Smooth muscle cell (in vitro differentiated cells): ENCODE measurements around the gene CLDN18. TPM values are rescaled to one million over a fixed set of nuclear protein-coding genes. Genes with fewer than 3 reads are reported as not detected.

ENCODE experiments used
- DNase-seq: peaks from one replicate; lab custom pipeline; 2025; ENCODE audit not compliant: unreplicated experiment; lab: John Stamatoyannopoulos, UW
- H2AFZ ChIP-seq: fragments of 200-600 bp; sonication (generic); 2 replicates; pipeline ENCODE4 v1.6.0; 2016; ENCODE audit warnings: antibody characterized with exemption, low read depth, mild to moderate bottlenecking
- H3F3A ChIP-seq: fragments of 200-600 bp; sonication (generic); 2 replicates; pipeline ENCODE4 v1.6.0; 2017; ENCODE audit warnings: antibody characterized with exemption, low read depth
- H3K27ac ChIP-seq: fragments of 200-600 bp; sonication (generic); 2 replicates; pipeline ENCODE4 v1.5.1; 2016; ENCODE audit warnings: low read depth, mild to moderate bottlenecking
- H3K27me3 ChIP-seq: fragments of 200-600 bp; sonication (generic); 2 replicates; pipeline ENCODE4 v1.6.1; 2016; ENCODE audit warnings: low read depth, mild to moderate bottlenecking
- H3K36me3 ChIP-seq: fragments of 200-600 bp; sonication (generic); 2 replicates; pipeline ENCODE4 v1.5.1; 2016; ENCODE audit warnings: low read depth
- H3K4me1 ChIP-seq: fragments of 200-600 bp; sonication (generic); 2 replicates; pipeline ENCODE4 v1.5.1; 2016; ENCODE audit warnings: low read depth
- H3K4me2 ChIP-seq: fragments of 200-600 bp; sonication (generic); 2 replicates; pipeline ENCODE4 v1.6.0; 2016; ENCODE audit warnings: mild to moderate bottlenecking
- H3K4me3 ChIP-seq: fragments of 200-600 bp; sonication (generic); 2 replicates; pipeline ENCODE4 v1.5.1; 2016; ENCODE audit warnings: mild to moderate bottlenecking
- H3K79me2 ChIP-seq: fragments of 200-600 bp; sonication (generic); 2 replicates; pipeline ENCODE4 v1.6.0; 2016; ENCODE audit warnings: low read depth, mild to moderate bottlenecking
- H3K9ac ChIP-seq: fragments of 200-600 bp; sonication (generic); 2 replicates; pipeline ENCODE4 v1.6.0; 2016; ENCODE audit warnings: low read depth
- H3K9me3 ChIP-seq: fragments of 200-600 bp; sonication (generic); replicated peaks from 2 replicates; pipeline ENCODE4 v1.5.1; 2016; ENCODE audit warnings: low read depth
- H4K20me1 ChIP-seq: fragments of 200-600 bp; sonication (generic); 2 replicates; pipeline ENCODE4 v1.6.0; 2016; ENCODE audit warnings: low read depth
- CTCF ChIP-seq: fragments of 200-600 bp; sonication (generic); IDR thresholded peaks from 2 replicates; pipeline ENCODE4 v1.5.1; 2017; ENCODE audit warnings: borderline replicate concordance, mild to moderate bottlenecking, antibody characterized with exemption; ENCODE audit not compliant: insufficient read depth, poor library complexity, severe bottlenecking
- WGBS: methylation state at CpG from one replicate; pipeline ENCODE4 v1.1.7; 2016; ENCODE audit warnings: low lambda C conversion rate; 5-methylcytosine and 5-hydroxymethylcytosine counted together
- polyA plus RNA-seq: library from polyadenylated mRNA; unstranded; fragments of >200 nt; fragmentation: Nextera tagmentation; extraction: Ambion mirVana; gene quantifications from 2 replicates; pipeline ENCODE4 v1.2.1, GENCODE V29; 2016
- total RNA-seq: library from RNA; depleted of rRNA; stranded (reverse); fragments of >200 nt; gene quantifications from 2 replicates; pipeline ENCODE4 v1.2.3, GENCODE V29; 2014

The CLDN18 gene
- total and polyA plus RNA-seq, 2 experiments from 2014 or later: 0.11 TPM; not detected in 1

- TF ChIP-seq CTCF: no peak
- no peaks in the 10 kb centered on the region for H3K79me2 ChIP-seq
- WGBS: 100% methylated on average over 1 of the region's 1 CpG
- H3K4me2 ChIP-seq: no peak overlapping the region
- H3K27me3 ChIP-seq: no peaks in the 10 kb centered on the region
- H3F3A ChIP-seq: no peaks in the 10 kb centered on the region
- DNase-seq: no peak
- H3K9me3 ChIP-seq: no peaks in the 10 kb centered on the region
- no peaks in the 10 kb centered on the region for H4K20me1 ChIP-seq
- H3K9ac ChIP-seq: no peak overlapping the region
- H2AFZ ChIP-seq: no peak overlapping the region
- no peak overlapping the region for H3K4me3 ChIP-seq
- no peaks in the 10 kb centered on the region for H3K4me1 ChIP-seq
- H3K27ac ChIP-seq: no peak overlapping the region
- no peaks in the 10 kb centered on the region for H3K36me3 ChIP-seq
Measured at GRCh38 chr3:138054057-138054456, 44.1 kb downstream of the CLDN18 start.

- Histone ChIP-seq H3K79me2 (no peaks in the 10 kb centered on the region), H3K9ac (no peak overlapping the region), H3K4me3 (no peak overlapping the region), H3K9me3 (no peaks in the 10 kb centered on the region), H3K36me3 (peaks cover 2% of the 10 kb centered on the region), H3K27me3 (no peaks in the 10 kb centered on the region), H3F3A (no peaks in the 10 kb centered on the region), H4K20me1 (no peaks in the 10 kb centered on the region), H3K4me1 (no peaks in the 10 kb centered on the region), H3K4me2 (no peak overlapping the region), H3K27ac (no peak overlapping the region), H2AFZ (no peak overlapping the region)
- TF ChIP-seq CTCF: no peak
- DNase-seq: no peak
- 99% methylated on average over 3 of the region's 3 CpGs for WGBS
Measured at GRCh38 chr3:138057384-138057783, 47.4 kb downstream of the CLDN18 start.

- H3K4me3 ChIP-seq: no peak overlapping the region
- H3K27ac ChIP-seq: no peak overlapping the region
- H4K20me1 ChIP-seq: no peaks in the 10 kb centered on the region
- TF ChIP-seq CTCF: no peak
- no peaks in the 10 kb centered on the region for H3K9me3 ChIP-seq
- H3K9ac ChIP-seq: no peak overlapping the region
- no peak for DNase-seq
- H2AFZ ChIP-seq: no peak overlapping the region
- H3K4me2 ChIP-seq: no peak overlapping the region
- H3F3A ChIP-seq: no peaks in the 10 kb centered on the region
- H3K27me3 ChIP-seq: no peaks in the 10 kb centered on the region
- peaks cover 2% of the 10 kb centered on the region for H3K36me3 ChIP-seq
- H3K79me2 ChIP-seq: no peaks in the 10 kb centered on the region
- H3K4me1 ChIP-seq: no peaks in the 10 kb centered on the region
Measured at GRCh38 chr3:138059261-138059660, 49.3 kb downstream of the CLDN18 start.

- Histone ChIP-seq H3K4me3 (no peak overlapping the region), H3K36me3 (peaks cover 5% of the 10 kb centered on the region), H4K20me1 (no peaks in the 10 kb centered on the region), H3K79me2 (no peaks in the 10 kb centered on the region), H3K4me1 (no peaks in the 10 kb centered on the region), H3K27me3 (no peaks in the 10 kb centered on the region), H3K27ac (no peak overlapping the region), H2AFZ (no peak overlapping the region), H3K9me3 (no peaks in the 10 kb centered on the region), H3K4me2 (no peak overlapping the region), H3F3A (no peaks in the 10 kb centered on the region), H3K9ac (no peak overlapping the region)
- 50% methylated on average over 2 of the region's 2 CpGs for WGBS
- DNase-seq: no peak
- TF ChIP-seq CTCF: no peak
Measured at GRCh38 chr3:138060792-138061191, 50.8 kb downstream of the CLDN18 start.
